Suprapubic skin (tissue), 4 donors: ENCODE results near the gene BFSP2. TPM values are rescaled to one million over a fixed set of nuclear protein-coding genes. Genes with fewer than 3 reads are reported as not detected.
"Not testable (repeated sequence)": the region's sequence is repeated elsewhere in the genome, so short reads cannot be mapped to it uniquely, and the experiment has no call there.

Experiments used
- DNase-seq, 2 donors: peaks; one replicate each; pipeline ENCODE4 v3.0.0-alpha.2; 2019; ENCODE audit warnings: low spot score in 2 of 2
- H3K27ac ChIP-seq: fragments of 200-600 bp; sonication (generic); one replicate; pipeline ENCODE4 v1.5.1; 2019
- H3K27me3 ChIP-seq: fragments of 200-600 bp; sonication (generic); one replicate; pipeline ENCODE4 v1.5.1; 2019
- H3K36me3 ChIP-seq: fragments of 200-600 bp; sonication (generic); one replicate; pipeline ENCODE4 v1.5.1; 2019
- H3K4me1 ChIP-seq: fragments of 200-600 bp; sonication (generic); one replicate; pipeline ENCODE4 v1.5.1; 2019
- H3K4me3 ChIP-seq: fragments of 200-600 bp; sonication (generic); one replicate; pipeline ENCODE4 v1.5.1; 2019; ENCODE audit warnings: mild to moderate bottlenecking
- H3K9me3 ChIP-seq: fragments of 200-600 bp; sonication (generic); one replicate; pipeline ENCODE4 v1.5.1; 2019
- CTCF ChIP-seq, 2 donors: fragments of 200-600 bp in 1 of 2; fragments of 450-650 bp in 1 of 2; sonication (generic) in 1 of 2; IDR thresholded peaks; one replicate each; pipeline ENCODE4 v1.5.1; 2016 to 2019; ENCODE audit warnings: antibody characterized with exemption in 2 of 2, mild to moderate bottlenecking in 1 of 2, moderate library complexity in 1 of 2
- EP300 ChIP-seq: sonication (generic); formaldehyde crosslinking; IDR thresholded peaks from one replicate; pipeline ENCODE4 v1.6.1; 2017; ENCODE audit warnings: antibody characterized with exemption
- POLR2A ChIP-seq, 2 donors: fragments of 450-650 bp; IDR thresholded peaks; one replicate each; pipeline ENCODE4 v1.6.1; 2017; ENCODE audit warnings: antibody characterized with exemption in 2 of 2, mild to moderate bottlenecking in 2 of 2, moderate library complexity in 2 of 2
- POLR2AphosphoS5 ChIP-seq, 3 donors: sonication (generic); formaldehyde crosslinking; IDR thresholded peaks; one replicate each; pipeline ENCODE4 v1.6.1; 2017; ENCODE audit warnings: antibody characterized with exemption in 3 of 3
- WGBS: methylation state at CpG from one replicate; pipeline ENCODE4 v1.1.5; 2018; 5-methylcytosine and 5-hydroxymethylcytosine counted together
- total RNA-seq, 4 donors: library from RNA; depleted of rRNA; stranded (reverse); fragments of >200 nt; gene quantifications; one replicate each; pipeline ENCODE4 v1.1.0, GENCODE V29; 2016

The BFSP2 gene
- total RNA-seq, 4 donors from 2014 or later: 2.3 TPM; not detected in 3

- Histone ChIP-seq H3K4me3 (no peak overlapping the region), H3K4me1 (no peaks in the 10 kb centered on the region), H3K9me3 (no peaks in the 10 kb centered on the region), H3K36me3 (no peaks in the 10 kb centered on the region), H3K27me3 (no peaks in the 10 kb centered on the region), H3K27ac (no peak overlapping the region)
- TF ChIP-seq CTCF (IDR thresholded peaks at IDR 0.05): no peak
- TF ChIP-seq EP300: no peak
- TF ChIP-seq POLR2AphosphoS5 (IDR thresholded peaks at IDR 0.05): no peak
- no peak for TF ChIP-seq POLR2A (IDR thresholded peaks at IDR 0.05)
- no peak for DNase-seq
Measured at GRCh38 chr3:133520286-133520685, 120.4 kb downstream of the BFSP2 start.

DNA sequence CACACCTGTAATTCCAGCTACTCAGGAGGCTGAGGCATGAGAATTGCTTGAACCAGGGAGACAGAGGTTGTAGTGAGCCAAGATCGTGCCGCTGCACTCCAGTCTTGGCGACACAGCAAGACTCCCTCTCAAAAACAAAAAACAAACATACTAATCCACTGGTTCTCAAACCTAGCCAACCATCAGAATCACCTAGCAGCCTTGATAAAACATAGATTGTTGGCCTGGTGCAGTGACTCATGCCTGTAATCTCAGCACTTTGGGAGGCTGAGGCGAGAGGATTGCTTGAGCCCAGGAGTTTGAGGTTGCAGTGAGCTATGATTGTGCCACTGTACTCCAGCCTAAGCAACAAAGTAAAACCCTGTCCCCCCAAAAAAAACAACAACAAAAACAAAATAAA is 121.1 kb downstream of the BFSP2 start:
- not testable (repeated sequence) for H3K36me3 ChIP-seq, H3K27me3 ChIP-seq, DNase-seq, H3K4me3 ChIP-seq, H3K9me3 ChIP-seq, H3K4me1 ChIP-seq, H3K27ac ChIP-seq
- 86% methylated on average over 4 of the region's 4 CpGs for WGBS

- TF ChIP-seq EP300 (no peak), POLR2A (IDR thresholded peaks at IDR 0.05) (no peak), POLR2AphosphoS5 (IDR thresholded peaks at IDR 0.05) (no peak)
- DNase-seq: no peak
- H3K4me1 ChIP-seq: no peaks in the 10 kb centered on the region
- H3K4me3 ChIP-seq: no peak overlapping the region
- H3K9me3 ChIP-seq: no peaks in the 10 kb centered on the region
- H3K27me3 ChIP-seq: no peaks in the 10 kb centered on the region
- no peak overlapping the region for H3K27ac ChIP-seq
- 59% methylated on average over 5 of the region's 5 CpGs for WGBS
- H3K36me3 ChIP-seq: no peaks in the 10 kb centered on the region
Measured at GRCh38 chr3:133521946-133522345, 122.1 kb downstream of the BFSP2 start.

DNA sequence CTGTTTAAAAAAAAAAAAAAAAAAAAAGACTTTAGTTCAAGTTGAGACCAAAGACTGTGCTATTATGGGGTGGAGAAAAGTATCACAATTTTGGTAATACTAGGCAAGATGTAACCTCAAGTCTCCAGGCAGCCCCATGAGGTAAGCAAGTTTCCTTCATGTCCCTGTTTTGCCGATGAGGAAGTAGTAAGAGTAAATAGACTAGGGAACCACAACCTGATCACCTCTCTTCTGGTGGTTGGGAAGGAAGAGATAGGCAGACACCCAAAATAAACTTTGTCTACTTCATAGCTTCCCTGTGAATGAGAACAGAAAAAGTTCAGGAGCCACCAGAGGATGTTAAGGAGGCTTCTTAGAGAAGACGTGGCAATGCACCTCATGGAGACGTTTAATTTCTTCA is 123.9 kb downstream of the BFSP2 start:
- not testable (repeated sequence) for H3K4me3 ChIP-seq, H3K4me1 ChIP-seq, H3K36me3 ChIP-seq, DNase-seq, H3K27ac ChIP-seq, H3K27me3 ChIP-seq, H3K9me3 ChIP-seq
- 81% methylated on average over 3 of the region's 3 CpGs for WGBS

Other genes with a start within 250 kb of the BFSP2 start
- 100 to 1,000 TPM in 2 of 4 donors, 10 to 100 TPM in 2; 75.9 to 122 (median 98.7) TPM for gene CDV3, start 173.6 kb downstream of the BFSP2 start, total RNA-seq